K562 (cell line): Measurements from ENCODE around the gene QARS1.

Source experiments
- EZH2 ChIP-seq: IDR thresholded peaks from 2 replicates; pipeline ENCODE4 v1.6.1; 2012; ENCODE audit warnings: low read depth, mild to moderate bottlenecking, inconsistent platforms, low read length, borderline replicate concordance
- IRF2 ChIP-seq: sonication (generic); formaldehyde crosslinking; IDR thresholded peaks from 2 replicates; pipeline ENCODE4 v1.8.1; 2022; ENCODE audit warnings: mild to moderate bottlenecking, missing genetic modification reagents
- POLR2A ChIP-seq: fragments of 450-650 bp; conservative IDR thresholded peaks from 2 replicates; pipeline ENCODE4 v1.6.1; 2016
- PURB ChIP-seq: sonication (generic); formaldehyde crosslinking; IDR thresholded peaks from 2 replicates; pipeline ENCODE4 v1.9.0; 2021; ENCODE audit warnings: low read depth, mild to moderate bottlenecking, missing genetic modification reagents
- RBM34 ChIP-seq: fragments of 200-400 bp; formaldehyde crosslinking; IDR thresholded peaks from 2 replicates; pipeline ENCODE4 v1.6.1; 2018; ENCODE audit warnings: low read length, borderline replicate concordance; ENCODE audit not compliant: insufficient read depth
- ZNF239 ChIP-seq: fragments of 250-450 bp; sonication (Bioruptor Pico); IDR thresholded peaks from 2 replicates; pipeline ENCODE4 v1.4.0; 2020; ENCODE audit warnings: mild to moderate bottlenecking
- ZNF408 ChIP-seq: fragments of 250-450 bp; sonication (Bioruptor Pico); IDR thresholded peaks from 2 replicates; pipeline ENCODE4 v1.4.0; 2020; ENCODE audit warnings: low read depth, mild to moderate bottlenecking, moderate library complexity
- ZNF445 ChIP-seq: fragments of 250-450 bp; sonication (Bioruptor Pico); IDR thresholded peaks from 2 replicates; pipeline ENCODE4 v1.4.0; 2020; ENCODE audit warnings: low read depth, mild to moderate bottlenecking, moderate library complexity
- ZNF79 ChIP-seq: fragments of 250-450 bp; sonication (Bioruptor Pico); IDR thresholded peaks from 2 replicates; pipeline ENCODE4 v1.4.0; 2020; ENCODE audit warnings: low read depth, mild to moderate bottlenecking, moderate library complexity
- ZZZ3 ChIP-seq: fragments of 450-650 bp; IDR thresholded peaks from 2 replicates; pipeline ENCODE4 v1.6.1; 2016; ENCODE audit warnings: antibody characterized with exemption, mild to moderate bottlenecking, moderate library complexity
- TF ChIP-seq, protein P1 (sequence below), 3 experiments: IDR thresholded peaks in 2 of 3; conservative IDR thresholded peaks in 1 of 3; 2 replicates each; pipeline ENCODE4 v1.5.1; 2011 to 2012; ENCODE audit warnings: low read length in 3 of 3, mild to moderate bottlenecking in 3 of 3, control low read depth in 2 of 3, improper control_type of control experiment in 1 of 3, inconsistent platforms in 1 of 3, low read depth in 1 of 3, mixed read lengths in 1 of 3, moderate library complexity in 1 of 3; ENCODE audit not compliant: insufficient read depth in 2 of 3
- TF ChIP-seq, protein P2 (sequence below): fragments of 250-450 bp; sonication (Bioruptor Pico); IDR thresholded peaks from 2 replicates; pipeline ENCODE4 v1.4.0; 2020; ENCODE audit warnings: mild to moderate bottlenecking, moderate library complexity

DNA sequence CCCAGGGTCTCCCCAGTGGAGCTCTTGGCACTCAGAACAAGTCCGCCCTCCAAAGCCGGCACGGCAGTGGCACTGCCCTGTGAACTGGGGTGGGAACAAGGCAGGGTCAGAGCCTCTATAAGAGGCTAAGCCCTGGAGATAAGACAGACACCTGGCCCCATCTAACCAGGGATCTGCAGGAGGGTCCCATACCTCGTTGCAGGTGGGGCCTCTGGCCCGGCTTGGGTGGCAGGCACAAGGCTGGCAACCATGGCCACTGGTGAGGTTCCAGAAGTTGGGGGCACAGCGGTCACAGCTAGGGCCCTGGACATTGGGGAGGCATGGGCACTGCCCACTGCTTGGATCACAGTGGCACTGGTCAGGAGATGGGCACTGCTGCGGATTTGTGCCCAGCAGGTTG lies 19.6 kb upstream of the QARS1 start:
- TF ChIP-seq ZNF445 (CRISPR knock-in tag) = no peak
- TF ChIP-seq, protein P1, sequence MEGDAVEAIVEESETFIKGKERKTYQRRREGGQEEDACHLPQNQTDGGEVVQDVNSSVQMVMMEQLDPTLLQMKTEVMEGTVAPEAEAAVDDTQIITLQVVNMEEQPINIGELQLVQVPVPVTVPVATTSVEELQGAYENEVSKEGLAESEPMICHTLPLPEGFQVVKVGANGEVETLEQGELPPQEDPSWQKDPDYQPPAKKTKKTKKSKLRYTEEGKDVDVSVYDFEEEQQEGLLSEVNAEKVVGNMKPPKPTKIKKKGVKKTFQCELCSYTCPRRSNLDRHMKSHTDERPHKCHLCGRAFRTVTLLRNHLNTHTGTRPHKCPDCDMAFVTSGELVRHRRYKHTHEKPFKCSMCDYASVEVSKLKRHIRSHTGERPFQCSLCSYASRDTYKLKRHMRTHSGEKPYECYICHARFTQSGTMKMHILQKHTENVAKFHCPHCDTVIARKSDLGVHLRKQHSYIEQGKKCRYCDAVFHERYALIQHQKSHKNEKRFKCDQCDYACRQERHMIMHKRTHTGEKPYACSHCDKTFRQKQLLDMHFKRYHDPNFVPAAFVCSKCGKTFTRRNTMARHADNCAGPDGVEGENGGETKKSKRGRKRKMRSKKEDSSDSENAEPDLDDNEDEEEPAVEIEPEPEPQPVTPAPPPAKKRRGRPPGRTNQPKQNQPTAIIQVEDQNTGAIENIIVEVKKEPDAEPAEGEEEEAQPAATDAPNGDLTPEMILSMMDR (IDR thresholded peaks at IDR 0.05 in 2 of 3, conservative IDR thresholded peaks at IDR 0.05 in 1 of 3; ENCODE audit: insufficient read depth in 2 of 3, low read depth in 1 of 3, low read length in 3 of 3) = no peak
- no peak for TF ChIP-seq ZNF239 (CRISPR knock-in tag)
- no peak for TF ChIP-seq EZH2
- TF ChIP-seq IRF2 = no peak
- no peak for TF ChIP-seq ZNF79 (CRISPR knock-in tag)
- no peak for TF ChIP-seq PURB (CRISPR knock-in tag)
- no peak for TF ChIP-seq POLR2A
- no peak for TF ChIP-seq ZNF408 (CRISPR knock-in tag)
- no peak for TF ChIP-seq RBM34
- no peak for TF ChIP-seq ZZZ3
- TF ChIP-seq, protein P2, sequence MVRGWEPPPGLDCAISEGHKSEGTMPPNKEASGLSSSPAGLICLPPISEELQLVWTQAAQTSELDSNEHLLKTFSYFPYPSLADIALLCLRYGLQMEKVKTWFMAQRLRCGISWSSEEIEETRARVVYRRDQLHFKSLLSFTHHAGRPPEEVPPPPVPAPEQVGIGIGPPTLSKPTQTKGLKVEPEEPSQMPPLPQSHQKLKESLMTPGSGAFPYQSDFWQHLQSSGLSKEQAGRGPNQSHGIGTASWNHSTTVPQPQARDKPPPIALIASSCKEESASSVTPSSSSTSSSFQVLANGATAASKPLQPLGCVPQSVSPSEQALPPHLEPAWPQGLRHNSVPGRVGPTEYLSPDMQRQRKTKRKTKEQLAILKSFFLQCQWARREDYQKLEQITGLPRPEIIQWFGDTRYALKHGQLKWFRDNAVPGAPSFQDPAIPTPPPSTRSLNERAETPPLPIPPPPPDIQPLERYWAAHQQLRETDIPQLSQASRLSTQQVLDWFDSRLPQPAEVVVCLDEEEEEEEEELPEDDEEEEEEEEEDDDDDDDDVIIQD (CRISPR knock-in tag) = no peak
